NT2/D1 (cell line): Measurements from ENCODE around the gene HPCAL1.

ENCODE experiments used
- DNase-seq: peaks from one replicate; pipeline ENCODE4 v3.0.0-alpha.2; 2011; ENCODE audit warnings: low read depth, low spot score
- H3K27me3 ChIP-seq: 2 replicates; pipeline ENCODE4 v1.6.0; 2011; ENCODE audit warnings: mild to moderate bottlenecking; ENCODE audit not compliant: insufficient read length, insufficient read depth
- H3K36me3 ChIP-seq: 2 replicates; pipeline ENCODE4 v1.6.1; 2011; ENCODE audit warnings: mild to moderate bottlenecking, low read length, mixed read lengths; ENCODE audit not compliant: insufficient read depth, insufficient read length
- H3K4me1 ChIP-seq: 2 replicates; pipeline ENCODE4 v1.5.1; 2011; ENCODE audit not compliant: insufficient read depth, insufficient read length
- H3K4me3 ChIP-seq: 2 replicates; pipeline ENCODE4 v1.5.1; 2011; ENCODE audit warnings: low read depth; ENCODE audit not compliant: insufficient read length
- H3K9ac ChIP-seq: 2 replicates; pipeline ENCODE4 v1.6.0; 2011; ENCODE audit warnings: low read depth; ENCODE audit not compliant: insufficient read length
- H3K9me3 ChIP-seq: 2 replicates; pipeline ENCODE4 v1.5.1; 2011; ENCODE audit warnings: mild to moderate bottlenecking, low read length; ENCODE audit not compliant: insufficient read depth
- SUZ12 ChIP-seq: IDR thresholded peaks from 2 replicates; pipeline ENCODE4 v1.6.1; 2011; ENCODE audit not compliant: insufficient read length, insufficient read depth; ENCODE audit errors: extremely low read depth
- YY1 ChIP-seq: IDR thresholded peaks from 2 replicates; pipeline ENCODE4 v1.6.1; 2011; ENCODE audit not compliant: insufficient read length, insufficient read depth
- ZNF274 ChIP-seq: IDR thresholded peaks from 2 replicates; pipeline ENCODE4 v1.6.1; 2011; ENCODE audit warnings: mild to moderate bottlenecking, low read depth, low read length

The HPCAL1 gene

GRCh38 chr2:10362096-10362897, 59.6 kb downstream of the HPCAL1 start:
- Histone ChIP-seq H3K4me3 (no peak overlapping the region), H3K9ac (no peak overlapping the region), H3K9me3 (no peaks in the 10 kb centered on the region), H3K4me1 (no peaks in the 10 kb centered on the region), H3K36me3 (no peaks in the 10 kb centered on the region), H3K27me3 (no peaks in the 10 kb centered on the region)
- no peak for DNase-seq
- no peak for TF ChIP-seq ZNF274
- TF ChIP-seq YY1: no peak
- no peak for TF ChIP-seq SUZ12

GRCh38 chr2:10362898-10363454, 60.3 kb downstream of the HPCAL1 start:
- H3K36me3 ChIP-seq: no peaks in the 10 kb centered on the region
- H3K9ac ChIP-seq: no peak overlapping the region
- no peak for DNase-seq
- no peaks in the 10 kb centered on the region for H3K27me3 ChIP-seq
- H3K4me3 ChIP-seq: no peak overlapping the region
- TF ChIP-seq YY1: no peak
- TF ChIP-seq SUZ12: no peak
- TF ChIP-seq ZNF274: no peak
- no peaks in the 10 kb centered on the region for H3K4me1 ChIP-seq
- H3K9me3 ChIP-seq: no peaks in the 10 kb centered on the region

DNA sequence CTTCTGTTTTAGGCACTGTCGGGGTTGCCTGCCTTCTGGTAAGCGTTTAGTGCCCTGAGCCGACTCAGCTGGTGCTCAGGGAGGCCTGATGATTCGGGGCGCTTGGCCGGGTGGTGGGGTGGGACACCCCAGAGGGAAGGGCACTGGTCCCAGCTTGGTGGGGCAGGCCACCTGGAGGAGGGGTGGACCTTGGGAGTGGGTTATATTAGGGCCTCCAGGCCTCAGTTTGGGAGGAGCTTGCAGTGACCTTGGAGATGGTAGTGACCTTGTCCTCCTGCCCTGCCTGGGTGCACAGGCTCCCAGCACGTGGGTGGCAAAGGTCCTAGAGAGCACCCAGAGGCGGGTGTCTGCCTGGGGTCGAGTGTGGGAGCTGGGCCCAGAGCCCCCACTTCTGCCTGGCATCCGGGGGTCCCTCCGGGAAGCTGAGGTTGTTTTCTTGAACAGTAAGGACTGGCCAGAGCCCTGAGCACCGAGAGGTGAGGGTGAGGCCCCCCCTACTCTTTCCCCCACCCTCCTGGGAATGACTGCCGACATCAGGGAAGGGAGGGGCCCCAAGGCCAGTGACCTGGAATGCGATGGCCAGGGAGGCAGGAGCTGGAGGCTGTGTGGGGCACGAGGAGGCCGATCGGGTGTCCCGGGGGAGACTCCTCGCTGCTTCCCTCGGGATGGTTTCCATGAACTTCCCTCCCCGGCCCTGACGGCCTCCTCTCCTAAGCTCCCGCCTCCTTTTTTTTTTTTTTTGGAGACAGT, 61.3 kb downstream of the HPCAL1 start:
- DNase-seq: no peak
- H3K9ac ChIP-seq: no peak overlapping the region
- H3K9me3 ChIP-seq: no peaks in the 10 kb centered on the region
- TF ChIP-seq SUZ12 (no peak), YY1 (no peak)
- H3K27me3 ChIP-seq: no peaks in the 10 kb centered on the region
- no peak overlapping the region for H3K4me3 ChIP-seq
- no peaks in the 10 kb centered on the region for H3K36me3 ChIP-seq
- peaks cover 3% of the 10 kb centered on the region for H3K4me1 ChIP-seq

- Histone ChIP-seq H3K9me3 (no peaks in the 10 kb centered on the region), H3K4me1 (peaks cover 4% of the 10 kb centered on the region), H3K36me3 (no peaks in the 10 kb centered on the region), H3K4me3 (no peak overlapping the region), H3K9ac (no peak overlapping the region), H3K27me3 (no peaks in the 10 kb centered on the region)
- no peak for TF ChIP-seq ZNF274
- DNase-seq: no peak
Observed at GRCh38 chr2:10365412-10365811, 62.7 kb downstream of the HPCAL1 start.

DNA sequence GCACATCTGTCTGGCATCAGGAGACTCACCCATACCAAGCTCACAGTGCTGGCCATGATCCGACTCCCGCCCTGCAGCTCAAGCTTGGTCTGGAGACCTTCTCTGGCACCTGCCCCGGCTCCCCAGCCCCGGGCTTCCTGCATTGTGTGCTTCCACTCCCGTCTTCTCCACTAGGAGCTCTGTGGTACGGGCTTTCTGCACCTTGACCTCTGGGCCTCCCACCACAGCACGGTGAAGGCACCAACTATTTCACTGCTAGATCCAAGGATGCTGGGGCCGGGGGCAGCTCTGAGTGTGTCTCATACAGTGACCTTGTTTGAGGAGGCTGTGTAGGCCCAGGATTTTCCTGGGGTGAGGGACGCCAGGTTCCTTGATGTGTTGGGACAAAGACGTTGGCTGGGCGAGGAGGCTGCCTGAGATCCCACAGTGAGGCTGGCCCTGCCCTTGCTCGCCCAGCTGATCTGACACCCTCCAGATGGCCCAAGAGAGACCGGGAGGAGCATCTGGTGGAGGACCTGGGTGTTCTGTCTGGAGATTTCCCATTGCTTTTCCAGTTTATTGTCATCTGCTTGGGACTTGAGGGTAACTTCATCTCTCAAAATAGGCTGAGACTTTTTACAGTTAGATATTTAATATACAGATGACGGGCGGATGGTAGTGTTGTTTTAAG, 64.0 kb downstream of the HPCAL1 start:
- H3K4me3 ChIP-seq: no peak overlapping the region
- no peak overlapping the region for H3K9ac ChIP-seq
- H3K9me3 ChIP-seq: no peaks in the 10 kb centered on the region
- TF ChIP-seq YY1: no peak
- no peak for TF ChIP-seq ZNF274
- no peak for TF ChIP-seq SUZ12
- no peak for DNase-seq
- H3K4me1 ChIP-seq: peaks cover 5% of the 10 kb centered on the region
- H3K36me3 ChIP-seq: no peaks in the 10 kb centered on the region
- H3K27me3 ChIP-seq: no peaks in the 10 kb centered on the region

DNA sequence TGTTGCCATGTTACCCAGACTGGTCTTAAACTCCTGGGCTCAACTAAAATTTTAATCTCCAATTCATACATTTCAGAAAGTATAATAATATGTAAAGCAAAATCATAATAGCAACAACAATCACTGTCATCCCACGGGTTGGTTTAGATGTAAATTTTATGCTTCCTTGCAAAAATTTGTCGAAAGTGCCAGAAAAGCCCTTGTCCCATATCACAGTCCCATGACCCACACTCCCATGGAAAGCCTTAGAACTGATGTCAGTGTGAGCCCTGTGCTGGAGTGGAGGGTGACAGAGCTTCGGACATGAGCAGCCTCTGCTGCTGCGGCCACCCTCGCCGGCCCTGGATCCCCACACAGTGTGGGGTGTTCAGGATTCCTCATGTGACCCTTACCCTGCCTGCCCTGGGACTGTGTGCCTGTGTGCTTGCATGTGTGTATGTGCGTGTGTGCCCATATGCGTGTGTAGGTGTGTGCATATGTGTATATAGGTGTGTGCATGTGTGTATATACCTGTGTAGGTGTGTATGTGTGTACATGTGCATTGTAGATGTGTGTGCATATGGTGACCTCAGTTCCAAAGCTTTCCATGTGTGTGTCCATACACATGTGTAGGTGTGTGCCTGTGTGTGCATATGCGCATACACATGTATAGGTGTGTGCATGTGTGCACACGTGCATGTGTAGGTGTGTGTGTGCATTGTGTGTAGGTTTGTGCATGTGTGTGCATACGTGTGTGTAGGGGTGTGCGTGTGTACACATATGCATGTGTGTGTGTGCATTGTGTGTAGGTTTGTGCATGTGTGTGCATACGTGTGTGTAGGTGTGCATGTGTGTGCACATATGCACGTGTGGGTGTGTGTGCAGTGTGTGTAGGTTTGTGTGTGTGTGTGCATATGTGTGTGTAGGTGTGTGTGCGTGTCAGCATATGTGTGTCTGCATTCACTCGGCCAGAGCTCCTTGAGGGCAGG, 65.1 kb downstream of the HPCAL1 start:
- peaks cover 5% of the 10 kb centered on the region for H3K4me1 ChIP-seq
- no peak for TF ChIP-seq SUZ12
- DNase-seq: no peak

More for the DNA sequence above, 65.1 kb downstream of the HPCAL1 start:
- H3K9ac ChIP-seq: no peak overlapping the region
- H3K9me3 ChIP-seq: no peaks in the 10 kb centered on the region
- no peaks in the 10 kb centered on the region for H3K36me3 ChIP-seq
- H3K27me3 ChIP-seq: no peaks in the 10 kb centered on the region
- no peak overlapping the region for H3K4me3 ChIP-seq
